Measurements from ENCODE around the gene PPP1R12B.
"Not testable (repeated sequence)": the region's sequence is repeated elsewhere in the genome, so short reads cannot be mapped to it uniquely, and the experiment has no call there.

- TF ChIP-seq CTCF (conservative IDR thresholded peaks at IDR 0.05); EZH2 (IDR thresholded peaks at IDR 0.05; ENCODE audit: low read depth): not testable (repeated sequence)
These were observed 173.0 kb downstream of the PPP1R12B start for GRCh38 chr1:202521484-202521883.
